PC-3 (cell line): ENCODE measurements around the gene PDE2A. TPM values are rescaled to one million over a fixed set of nuclear protein-coding genes. Genes with fewer than 3 reads are reported as not detected.

Experiments used
- ATAC-seq: fragments of 200-7000 bp; cut with Tn5 transposase; 2 replicates; pipeline ENCODE4 v1.9.1; 2020; ENCODE audit warnings: mild to moderate bottlenecking, moderate library complexity
- BruUV-seq: library from RNA; stranded (reverse); fragments of 400-500 nt; replicated peaks from 2 replicates; lab custom pipeline; 2021; lab: Mats Ljungman, UMichigan
- CTCF ChIA-PET: fragments of 300-600 bp; sonication (Branson Sonifier 250); formaldehyde crosslinking; loops from one replicate; lab custom pipeline; 2022; ENCODE audit warnings: antibody characterized with exemption; lab: Charles Lee
- POLR2A ChIA-PET: fragments of 300-600 bp; sonication (Branson Sonifier 250); formaldehyde crosslinking; loops from one replicate; lab custom pipeline; 2022; ENCODE audit warnings: antibody characterized with exemption; ENCODE audit not compliant: unreplicated experiment; lab: Charles Lee
- DNase-seq: peaks from one replicate; pipeline ENCODE4 v3.0.0-alpha.2; 2015
- H2AFZ ChIP-seq: fragments of 300-600 bp; sonication (generic); 2 replicates; pipeline ENCODE4 v1.6.0; 2016; ENCODE audit warnings: antibody characterized with exemption, low read length
- H3F3A ChIP-seq: fragments of 300-600 bp; sonication (generic); one replicate; pipeline ENCODE4 v1.6.0; 2017; ENCODE audit warnings: antibody characterized with exemption, low read length, control low read depth, mild to moderate bottlenecking; ENCODE audit not compliant: unreplicated experiment
- H3K27ac ChIP-seq: fragments of 300-600 bp; sonication (generic); 2 replicates; pipeline ENCODE4 v1.5.1; 2016; ENCODE audit warnings: mild to moderate bottlenecking, low read length
- H3K27me3 ChIP-seq: fragments of 300-600 bp; sonication (generic); 2 replicates; pipeline ENCODE4 v1.6.1; 2016; ENCODE audit warnings: low read length, mixed read lengths
- H3K36me3 ChIP-seq: fragments of 300-600 bp; sonication (generic); 2 replicates; pipeline ENCODE4 v1.6.1; 2016; ENCODE audit warnings: low read depth, mixed run types, low read length, mixed read lengths
- H3K4me1 ChIP-seq: fragments of 300-600 bp; sonication (generic); 2 replicates; pipeline ENCODE4 v1.5.1; 2016; ENCODE audit warnings: low read length; ENCODE audit not compliant: insufficient read depth
- H3K4me2 ChIP-seq: fragments of 300-600 bp; sonication (generic); 2 replicates; pipeline ENCODE4 v1.6.0; 2016; ENCODE audit warnings: low read length
- H3K4me3 ChIP-seq: fragments of 300-600 bp; sonication (generic); 2 replicates; pipeline ENCODE4 v1.5.1; 2016; ENCODE audit warnings: mild to moderate bottlenecking, low read length, mixed read lengths
- H3K79me2 ChIP-seq: fragments of 300-600 bp; sonication (generic); 2 replicates; pipeline ENCODE4 v1.6.1; 2017; ENCODE audit warnings: low read length, mixed read lengths
- H3K9ac ChIP-seq: fragments of 300-600 bp; sonication (generic); 2 replicates; pipeline ENCODE4 v1.6.0; 2016; ENCODE audit warnings: mild to moderate bottlenecking, low read length
- H3K9me2 ChIP-seq: fragments of 300-600 bp; sonication (generic); replicated peaks from 2 replicates; pipeline ENCODE4 v1.6.1; 2016; ENCODE audit warnings: mixed run types, low read length, mixed read lengths
- H3K9me3 ChIP-seq: fragments of 300-600 bp; sonication (generic); 2 replicates; pipeline ENCODE4 v1.6.1; 2016; ENCODE audit warnings: low read length, mixed read lengths
- H4K20me1 ChIP-seq: fragments of 300-600 bp; sonication (generic); 2 replicates; pipeline ENCODE4 v1.6.1; 2016; ENCODE audit warnings: low read length, mixed read lengths
- EZH2 ChIP-seq: fragments of 300-600 bp; sonication (generic); IDR thresholded peaks from one replicate; pipeline ENCODE4 v1.6.1; 2017; ENCODE audit warnings: antibody characterized with exemption, mild to moderate bottlenecking, low read length; ENCODE audit not compliant: unreplicated experiment
- EZH2phosphoT487 ChIP-seq: fragments of 300-600 bp; sonication (generic); IDR thresholded peaks from 2 replicates; pipeline ENCODE4 v1.6.1; 2018; ENCODE audit warnings: mild to moderate bottlenecking, antibody characterized with exemption, low read length, borderline replicate concordance
- intact Hi-C: fragments of 100-400 bp; cut with micrococcal nuclease; formaldehyde crosslinking; loops from 2 replicates; pipeline ENCODE4 v1.9.0; 2023
- total RNA-seq: library from RNA; depleted of rRNA; stranded (reverse); fragments of >200 nt; gene quantifications from 2 replicates; pipeline ENCODE4 v1.2.3, GENCODE V29; 2014
- TF ChIP-seq, protein P1 (sequence below): fragments of 300-600 bp; sonication (generic); conservative IDR thresholded peaks from 2 replicates; pipeline ENCODE4 v1.5.1; 2017; ENCODE audit warnings: antibody characterized with exemption, low read depth, mild to moderate bottlenecking, low read length

PDE2A gene
- total RNA-seq, 1 experiment from 2014 or later = 2.6 TPM

GRCh38 chr11:72685560-72686480 lies 11.6 kb upstream of the PDE2A start:
- H3K36me3 ChIP-seq = peaks cover 13% of the 10 kb centered on the region; the same call in 1 of the 2 replicates
- TF ChIP-seq EZH2phosphoT487 (no peak), EZH2 (no peak)
- TF ChIP-seq, protein P1, sequence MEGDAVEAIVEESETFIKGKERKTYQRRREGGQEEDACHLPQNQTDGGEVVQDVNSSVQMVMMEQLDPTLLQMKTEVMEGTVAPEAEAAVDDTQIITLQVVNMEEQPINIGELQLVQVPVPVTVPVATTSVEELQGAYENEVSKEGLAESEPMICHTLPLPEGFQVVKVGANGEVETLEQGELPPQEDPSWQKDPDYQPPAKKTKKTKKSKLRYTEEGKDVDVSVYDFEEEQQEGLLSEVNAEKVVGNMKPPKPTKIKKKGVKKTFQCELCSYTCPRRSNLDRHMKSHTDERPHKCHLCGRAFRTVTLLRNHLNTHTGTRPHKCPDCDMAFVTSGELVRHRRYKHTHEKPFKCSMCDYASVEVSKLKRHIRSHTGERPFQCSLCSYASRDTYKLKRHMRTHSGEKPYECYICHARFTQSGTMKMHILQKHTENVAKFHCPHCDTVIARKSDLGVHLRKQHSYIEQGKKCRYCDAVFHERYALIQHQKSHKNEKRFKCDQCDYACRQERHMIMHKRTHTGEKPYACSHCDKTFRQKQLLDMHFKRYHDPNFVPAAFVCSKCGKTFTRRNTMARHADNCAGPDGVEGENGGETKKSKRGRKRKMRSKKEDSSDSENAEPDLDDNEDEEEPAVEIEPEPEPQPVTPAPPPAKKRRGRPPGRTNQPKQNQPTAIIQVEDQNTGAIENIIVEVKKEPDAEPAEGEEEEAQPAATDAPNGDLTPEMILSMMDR = no peak
- no peak overlapping the region for H3K4me3 ChIP-seq
- no peak overlapping the region for H3K9ac ChIP-seq
- H3K4me1 ChIP-seq = no peaks in the 10 kb centered on the region; the same call in 1 of the 2 replicates
- ChIA-PET POLR2A (interaction anchor here (0.5 kb wide), 1 partner anchor 17 kb away, joined by 4 read pairs; no protein-coding TSS in a partner anchor), CTCF (interaction anchor here (0.7 to 1.1 kb wide), 2 partner anchors 17 to 22 kb away, joined by 3 to 4 read pairs; no protein-coding TSS in a partner anchor)
- no peaks in the 10 kb centered on the region for H3K9me2 ChIP-seq
- no peak for DNase-seq
- H3K4me2 ChIP-seq = no peak overlapping the region
- no peak overlapping the region for H3K27ac ChIP-seq
- intact Hi-C loops = no loop called here
- no peaks in the 10 kb centered on the region for H3K9me3 ChIP-seq
- H3K79me2 ChIP-seq = no peaks in the 10 kb centered on the region
- ATAC-seq = no peak
- H4K20me1 ChIP-seq = no peaks in the 10 kb centered on the region
- BruUV-seq = no TSS peak
- H3K27me3 ChIP-seq = no peaks in the 10 kb centered on the region
- no peaks in the 10 kb centered on the region for H3F3A ChIP-seq
- H2AFZ ChIP-seq = no peak overlapping the region

GRCh38 chr11:72684236-72684912 lies 10.2 kb upstream of the PDE2A start:
- H2AFZ ChIP-seq = no peak overlapping the region
- no peaks in the 10 kb centered on the region for H4K20me1 ChIP-seq
- H3K4me2 ChIP-seq = no peak overlapping the region
- no peak overlapping the region for H3K27ac ChIP-seq
- DNase-seq (peak; percentile 82), ATAC-seq (peak; percentile 89)
- no peaks in the 10 kb centered on the region for H3K9me3 ChIP-seq
- ChIA-PET POLR2A (interaction anchor here (0.6 kb wide), 2 partner anchors 13 to 86 kb away, joined by 3 to 4 read pairs; no protein-coding TSS in a partner anchor), CTCF (interaction anchor here (0.6 to 1.6 kb wide), 5 partner anchors 16 to 229 kb away, joined by 4 to 10 read pairs (median 7); no protein-coding TSS in a partner anchor)
- H3K4me1 ChIP-seq = no peaks in the 10 kb centered on the region; the same call in 1 of the 2 replicates
- H3K4me3 ChIP-seq = no peak overlapping the region
- H3K9me2 ChIP-seq = no peaks in the 10 kb centered on the region
- peaks cover 5% of the 10 kb centered on the region; the same call in 1 of the 2 replicates for H3K27me3 ChIP-seq
- H3K9ac ChIP-seq = no peak overlapping the region
- intact Hi-C loops = loop anchor here (5.0 kb wide), 1 partner anchor 212 kb away; no protein-coding TSS in a partner anchor
- no peaks in the 10 kb centered on the region for H3K79me2 ChIP-seq
- peaks cover 11% of the 10 kb centered on the region; the same call in 1 of the 2 replicates for H3K36me3 ChIP-seq
- no peaks in the 10 kb centered on the region for H3F3A ChIP-seq
- BruUV-seq = no TSS peak
- TF ChIP-seq EZH2phosphoT487 = no peak
- TF ChIP-seq, protein P1 = peak; percentile 85
- no peak for TF ChIP-seq EZH2
